GM10847 (cell line): Measurements from ENCODE around the gene AP2A1.

Source experiments
- POLR2A ChIP-seq: IDR thresholded peaks from 2 replicates; pipeline ENCODE4 v1.6.1; 2011; ENCODE audit not compliant: insufficient read length; ENCODE audit errors: extremely low read depth

The AP2A1 gene

DNA sequence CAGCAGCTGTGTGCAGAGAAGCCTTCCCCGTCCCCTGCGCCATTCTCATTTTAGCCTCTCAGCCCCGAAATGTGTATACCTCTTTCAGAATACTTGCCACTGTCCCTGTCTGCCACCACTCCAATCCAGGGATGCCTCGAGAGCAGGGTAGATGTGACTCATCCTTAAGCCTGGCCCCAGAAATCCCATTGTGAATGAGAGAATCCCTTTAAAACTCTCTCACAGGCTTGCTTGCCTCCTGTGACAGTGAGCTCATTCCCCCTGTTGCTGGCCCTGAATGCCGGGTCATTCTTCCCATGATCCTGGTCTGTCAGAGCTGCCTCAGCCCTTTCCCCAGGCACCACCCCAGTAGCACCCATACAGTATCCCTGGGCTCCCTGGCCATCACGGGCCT, 9.6 kb downstream of the AP2A1 start:
- no peak for TF ChIP-seq POLR2A

DNA sequence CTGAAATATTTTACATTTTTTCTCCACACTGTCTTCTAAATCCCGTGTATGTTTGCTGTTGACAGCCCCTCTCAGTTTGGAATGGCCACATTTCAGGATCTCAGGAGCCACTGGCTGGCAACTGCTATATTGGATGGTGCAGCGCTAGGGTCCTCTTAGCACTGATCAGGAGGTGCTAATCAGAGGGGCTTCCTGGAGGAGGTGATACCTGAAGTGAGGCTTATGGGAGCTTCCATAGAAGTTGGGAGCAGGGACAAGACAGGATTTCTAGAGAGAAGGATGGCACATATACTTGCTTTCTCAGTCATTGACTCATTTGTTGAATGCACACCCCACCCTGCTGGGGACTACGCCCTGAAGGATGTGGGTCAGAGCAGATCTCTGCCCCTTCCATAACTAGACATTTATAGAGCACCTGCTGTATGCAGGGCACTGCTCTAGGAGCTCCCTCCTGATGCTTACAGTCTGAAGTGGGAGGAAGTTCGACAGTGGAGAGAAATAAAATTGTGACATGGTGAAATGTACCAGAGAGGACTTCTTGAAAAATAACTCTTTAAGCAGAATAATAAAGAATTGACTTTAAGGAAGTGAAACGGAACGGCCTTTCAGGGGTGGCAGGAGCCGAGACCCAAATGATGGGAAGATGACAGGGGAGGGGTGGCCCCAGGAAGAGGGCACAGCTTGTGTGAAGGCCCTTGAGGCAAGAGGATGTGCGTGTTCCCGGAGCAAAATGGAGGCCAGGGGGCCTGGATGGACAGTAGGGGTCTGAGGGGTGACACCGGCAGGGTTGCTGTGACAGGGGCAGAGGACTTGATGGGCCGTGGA, 13.1 kb downstream of the AP2A1 start:
- TF ChIP-seq POLR2A: no peak

- no peak for TF ChIP-seq POLR2A
Observed at GRCh38 chr19:49780861-49781260, 14.1 kb downstream of the AP2A1 start.

GRCh38 chr19:49781394-49781793, 14.6 kb downstream of the AP2A1 start:
- TF ChIP-seq POLR2A: no peak

- no peak for TF ChIP-seq POLR2A
Observed at GRCh38 chr19:49782515-49782914, 15.7 kb downstream of the AP2A1 start.

GRCh38 chr19:49786376-49786820, 19.6 kb downstream of the AP2A1 start:
- no peak for TF ChIP-seq POLR2A

DNA sequence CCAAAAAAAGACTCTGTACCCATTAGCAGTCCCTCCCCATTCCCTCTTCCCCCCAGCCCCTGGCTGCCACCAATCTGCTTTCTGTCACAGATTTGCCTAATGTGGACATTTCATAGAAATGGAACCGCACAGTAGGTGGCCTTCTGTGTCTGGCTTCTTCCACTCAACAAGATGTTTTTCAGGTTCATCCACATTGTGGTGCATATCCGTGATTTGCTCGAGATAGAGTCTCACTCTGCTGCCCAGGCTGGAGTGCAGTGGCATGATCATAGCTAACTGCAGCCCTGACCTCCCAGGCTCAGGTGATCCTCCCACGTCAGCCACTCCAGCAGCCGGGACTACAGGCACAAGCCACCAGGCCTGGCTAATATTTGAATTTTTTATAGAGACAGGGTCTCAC, 20.9 kb downstream of the AP2A1 start:
- no peak for TF ChIP-seq POLR2A

GRCh38 chr19:49788857-49789256, 22.1 kb downstream of the AP2A1 start:
- no peak for TF ChIP-seq POLR2A

DNA sequence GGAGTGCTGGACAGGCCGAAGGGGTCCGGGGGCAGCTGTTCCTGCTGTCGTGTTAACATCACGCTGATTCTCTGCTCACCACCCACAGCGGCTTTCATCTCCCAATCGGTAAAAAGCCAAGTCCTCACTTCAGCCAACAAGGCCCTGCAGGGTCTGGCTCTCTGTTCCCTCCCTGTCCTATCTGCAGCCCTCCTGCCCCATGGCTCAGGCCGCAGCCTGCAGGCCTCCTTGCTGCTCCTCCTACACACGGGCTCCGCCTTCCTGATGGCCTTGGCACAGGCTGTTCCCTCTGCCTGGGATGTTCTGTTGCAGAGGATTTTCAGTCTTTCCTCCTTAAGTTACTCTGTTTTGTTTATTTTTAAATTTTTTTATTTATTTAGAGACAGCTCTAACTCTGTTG, 24.1 kb downstream of the AP2A1 start:
- no peak for TF ChIP-seq POLR2A

DNA sequence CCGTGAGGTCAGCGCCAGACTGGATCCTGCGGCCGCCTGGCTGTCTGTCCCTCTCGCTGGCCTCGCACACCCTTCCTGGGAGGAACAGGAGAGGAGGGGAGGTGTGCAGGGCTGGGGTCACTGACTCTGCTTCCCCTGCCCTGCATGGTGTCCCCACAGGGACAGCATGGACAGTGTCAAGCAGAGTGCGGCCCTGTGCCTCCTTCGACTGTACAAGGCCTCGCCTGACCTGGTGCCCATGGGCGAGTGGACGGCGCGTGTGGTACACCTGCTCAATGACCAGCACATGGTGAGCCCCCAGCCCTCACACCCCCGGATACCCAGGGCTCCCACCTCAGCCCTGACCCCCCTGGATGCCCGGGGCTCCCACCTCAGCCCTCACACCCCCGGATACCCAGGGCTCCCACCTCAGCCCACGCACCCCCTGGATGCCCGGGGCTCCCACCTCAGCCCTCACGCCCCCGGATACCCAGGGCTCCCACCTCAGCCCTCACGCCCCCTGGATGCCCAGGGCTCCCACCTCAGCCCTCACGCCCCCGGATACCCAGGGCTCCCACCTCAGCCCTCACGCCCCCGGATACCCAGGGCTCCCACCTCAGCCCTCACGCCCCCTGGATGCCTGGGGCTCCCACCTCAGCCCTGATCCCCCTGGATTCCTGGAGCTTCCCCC, 25.1 kb downstream of the AP2A1 start:
- TF ChIP-seq POLR2A: no peak

DNA sequence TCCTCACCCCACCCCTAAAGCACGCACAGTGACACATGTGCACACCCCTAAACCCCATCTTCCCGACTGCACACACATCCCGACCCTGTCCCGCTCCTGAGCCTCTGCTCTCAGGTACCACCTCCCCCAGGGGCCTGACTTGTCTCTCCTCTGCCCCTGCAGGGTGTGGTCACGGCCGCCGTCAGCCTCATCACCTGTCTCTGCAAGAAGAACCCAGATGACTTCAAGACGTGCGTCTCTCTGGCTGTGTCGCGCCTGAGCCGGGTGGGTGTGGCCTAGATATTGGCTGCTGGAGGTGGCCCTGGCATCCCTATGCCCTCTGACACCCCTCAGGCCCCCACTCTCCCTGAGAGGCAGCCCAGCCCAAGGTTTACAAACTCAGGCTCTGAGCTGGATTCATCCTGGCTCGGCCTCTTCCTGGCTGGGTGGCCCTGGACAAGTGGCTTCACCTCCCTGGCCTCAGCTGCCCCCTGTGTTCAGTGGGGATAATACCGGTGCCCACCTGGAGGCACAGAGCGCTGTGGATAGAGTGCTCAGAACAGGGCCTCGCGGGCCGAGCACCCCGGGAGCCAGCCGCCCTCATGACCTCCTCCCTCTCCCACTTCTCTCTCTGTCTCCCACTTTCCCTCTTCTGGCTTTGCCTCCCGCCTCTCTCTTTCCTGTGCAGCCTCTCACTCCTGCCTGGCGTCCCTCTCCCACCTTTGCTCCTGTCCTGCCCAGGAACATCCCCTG, 26.2 kb downstream of the AP2A1 start:
- no peak for TF ChIP-seq POLR2A

- no peak for TF ChIP-seq POLR2A
Observed at GRCh38 chr19:49793561-49793840, 26.7 kb downstream of the AP2A1 start.

DNA sequence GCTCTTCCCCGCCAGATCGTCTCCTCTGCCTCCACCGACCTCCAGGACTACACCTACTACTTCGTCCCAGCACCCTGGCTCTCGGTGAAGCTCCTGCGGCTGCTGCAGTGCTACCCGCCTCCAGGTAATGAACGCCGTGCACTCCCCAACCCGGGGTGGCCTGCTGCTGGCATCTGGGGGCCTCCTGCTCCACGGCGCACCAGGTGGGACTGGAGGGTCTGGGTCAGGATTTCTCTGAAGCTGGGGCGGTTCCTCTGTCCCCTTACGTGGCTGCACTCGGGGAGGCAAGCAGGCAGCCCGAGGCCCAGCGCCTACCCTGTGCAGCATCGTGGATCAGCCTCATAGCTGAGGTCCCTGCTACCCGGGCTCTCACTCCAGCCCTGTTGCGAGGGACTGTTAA, 28.8 kb downstream of the AP2A1 start:
- TF ChIP-seq POLR2A: no peak

DNA sequence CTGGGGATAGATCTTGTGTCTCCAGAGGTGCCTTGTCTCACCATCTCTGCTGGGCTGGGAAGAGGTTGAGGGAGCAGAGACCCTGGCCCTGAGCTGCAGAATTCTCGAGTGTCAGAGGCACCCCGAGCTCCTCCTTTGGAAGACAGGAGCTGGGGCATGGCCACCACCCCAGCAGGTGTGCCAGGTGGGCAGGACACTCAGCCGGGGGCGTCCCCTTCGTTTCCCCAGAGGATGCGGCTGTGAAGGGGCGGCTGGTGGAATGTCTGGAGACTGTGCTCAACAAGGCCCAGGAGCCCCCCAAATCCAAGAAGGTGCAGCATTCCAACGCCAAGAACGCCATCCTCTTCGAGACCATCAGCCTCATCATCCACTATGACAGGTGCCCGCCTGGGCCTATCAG, 31.8 kb downstream of the AP2A1 start:
- TF ChIP-seq POLR2A: no peak

DNA sequence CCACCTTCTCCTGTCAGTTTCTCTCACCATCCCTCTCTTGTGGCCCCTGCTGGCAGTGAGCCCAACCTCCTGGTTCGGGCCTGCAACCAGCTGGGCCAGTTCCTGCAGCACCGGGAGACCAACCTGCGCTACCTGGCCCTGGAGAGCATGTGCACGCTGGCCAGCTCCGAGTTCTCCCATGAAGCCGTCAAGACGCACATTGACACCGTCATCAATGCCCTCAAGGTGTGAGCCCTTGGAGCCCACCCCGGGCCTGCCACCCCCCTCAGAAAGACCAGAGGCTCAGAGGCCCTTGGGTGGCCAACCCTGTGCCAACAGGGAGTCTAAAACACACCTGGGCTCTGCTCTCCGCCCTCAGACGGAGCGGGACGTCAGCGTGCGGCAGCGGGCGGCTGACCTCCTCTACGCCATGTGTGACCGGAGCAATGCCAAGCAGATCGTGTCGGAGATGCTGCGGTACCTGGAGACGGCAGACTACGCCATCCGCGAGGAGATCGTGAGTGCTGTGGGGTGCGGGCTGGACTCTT, 32.5 kb downstream of the AP2A1 start:
- TF ChIP-seq POLR2A: no peak

DNA sequence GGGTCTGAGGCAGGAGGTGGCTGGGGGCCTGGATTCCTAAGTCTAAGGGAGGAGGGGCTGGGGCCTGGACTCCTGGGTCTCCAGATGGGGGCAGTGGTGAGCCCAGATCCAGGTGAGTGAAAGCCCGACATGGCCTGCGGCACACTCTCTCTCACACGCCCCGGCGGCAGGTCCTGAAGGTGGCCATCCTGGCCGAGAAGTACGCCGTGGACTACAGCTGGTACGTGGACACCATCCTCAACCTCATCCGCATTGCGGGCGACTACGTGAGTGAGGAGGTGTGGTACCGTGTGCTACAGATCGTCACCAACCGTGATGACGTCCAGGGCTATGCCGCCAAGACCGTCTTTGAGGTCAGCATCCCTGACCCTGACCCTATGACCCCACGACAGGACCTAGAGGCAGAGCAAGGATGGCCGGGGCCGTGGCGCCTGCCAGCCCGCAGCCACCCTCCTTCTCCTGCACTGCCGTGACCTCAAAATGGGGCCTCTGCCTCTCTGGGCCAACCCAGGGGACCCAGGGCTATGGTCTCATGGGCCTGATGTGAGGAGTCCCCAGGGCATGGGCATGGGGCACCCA, 33.1 kb downstream of the AP2A1 start:
- TF ChIP-seq POLR2A: no peak

DNA sequence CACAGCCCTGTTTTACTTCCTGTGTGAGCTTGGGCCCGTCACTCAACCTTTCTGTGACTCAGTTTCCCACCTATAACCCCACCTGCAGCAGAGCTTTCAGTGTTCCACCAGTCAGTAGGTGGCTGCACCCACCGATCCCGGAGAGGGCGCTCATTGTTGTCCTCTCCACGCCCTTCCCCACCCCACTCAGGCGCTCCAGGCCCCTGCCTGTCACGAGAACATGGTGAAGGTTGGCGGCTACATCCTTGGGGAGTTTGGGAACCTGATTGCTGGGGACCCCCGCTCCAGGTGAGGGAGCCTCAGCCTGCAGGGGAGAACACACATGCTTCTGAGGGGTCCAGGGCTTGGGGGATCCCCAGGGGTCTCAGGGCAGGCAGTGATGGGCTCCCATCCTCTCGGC, 34.0 kb downstream of the AP2A1 start:
- TF ChIP-seq POLR2A: no peak
